GM19035 (cell line): ENCODE results near the gene ETDA.
A peak's percentile ranks its signal among the peaks of the same experiment; 100 is the strongest.
"Not testable (repeated sequence)": the region's sequence is repeated elsewhere in the genome, so short reads cannot be mapped to it uniquely, and the experiment has no call there.

Experiments used
- ATAC-seq: cut with Tn5 transposase; IDR thresholded peaks from one replicate; pipeline ENCODE4 v1.9.1; 2021; ENCODE audit not compliant: unreplicated experiment

Gene ETDA

GRCh38 chrX:135252011-135252518 lies at the start of gene ETDA:
Gene ETDA, plus strand, starts transcription at chrX:135252061. Its CDS starts 1,216 bp downstream, at chrX:135253277.
- not testable (repeated sequence) for ATAC-seq

DNA sequence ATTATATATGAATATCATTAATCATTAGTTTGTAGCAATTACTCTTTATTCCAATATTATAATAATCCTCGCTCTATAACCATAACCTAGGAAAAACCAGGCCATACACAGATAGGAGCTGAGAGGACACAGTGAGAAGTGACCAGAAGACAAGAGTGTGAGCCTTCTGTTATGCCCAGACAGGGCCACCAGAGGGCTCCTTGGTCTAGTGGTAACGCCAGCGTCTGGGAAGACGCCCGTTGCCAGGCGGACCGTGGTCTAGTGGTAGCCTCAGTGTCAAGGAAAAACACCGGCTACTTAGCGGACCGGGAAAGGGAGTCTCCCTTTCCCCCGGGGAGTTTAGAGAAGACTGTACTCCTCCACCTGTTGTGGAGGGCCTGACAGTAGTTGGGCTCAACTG lies 45.4 kb upstream of the ETDA start:
- ATAC-seq = not testable (repeated sequence)

DNA sequence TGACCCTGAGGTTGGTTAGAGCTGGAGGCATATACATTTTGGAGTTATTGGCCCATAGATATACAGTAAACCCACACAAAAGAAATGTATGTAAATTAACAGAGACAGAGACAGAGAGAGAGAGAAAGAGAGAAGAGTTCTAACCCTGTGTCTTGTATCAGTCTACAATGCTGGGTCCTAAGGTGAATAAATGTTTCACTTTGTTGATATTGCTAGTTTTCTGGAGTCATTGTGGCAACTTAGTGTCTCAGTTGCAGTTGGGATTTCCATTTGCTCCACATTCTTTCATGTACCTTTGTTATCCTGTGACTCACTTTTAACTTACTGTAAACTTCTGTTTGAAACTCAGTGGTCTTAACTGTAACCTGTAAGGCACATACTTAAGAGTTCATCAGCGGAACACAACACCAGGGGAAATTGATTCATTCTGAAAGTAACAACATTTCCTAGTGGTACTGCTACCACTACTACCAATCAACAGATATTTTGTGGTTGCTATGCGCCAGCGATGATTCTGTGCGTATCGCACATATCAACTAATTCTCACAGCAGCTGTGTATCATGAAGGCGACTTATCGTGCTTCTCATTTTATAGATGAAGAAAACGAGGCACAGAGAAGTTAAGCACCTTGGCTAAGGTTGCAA lies 38.5 kb upstream of the ETDA start:
- ATAC-seq = no peak

DNA sequence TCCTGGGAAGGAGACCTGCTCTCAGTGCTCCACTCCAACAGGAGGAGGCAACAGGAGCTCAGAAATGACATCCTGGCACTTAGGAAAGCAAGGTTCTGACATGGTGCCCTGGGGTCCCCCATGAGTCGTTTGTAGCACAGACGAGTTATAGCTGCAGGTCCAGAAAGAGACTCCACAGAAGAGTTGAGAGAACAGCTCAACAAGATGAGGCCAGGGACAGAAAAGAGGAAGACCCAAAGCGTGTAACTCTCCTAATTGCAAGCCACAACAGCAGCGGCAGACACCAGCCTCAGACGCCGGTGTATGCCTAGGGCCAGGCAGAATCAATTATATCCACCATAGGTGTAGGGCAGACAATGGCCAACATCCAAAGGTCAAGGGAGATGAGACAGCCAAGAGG lies 5.9 kb upstream of the ETDA start:
- not testable (repeated sequence) for ATAC-seq

DNA sequence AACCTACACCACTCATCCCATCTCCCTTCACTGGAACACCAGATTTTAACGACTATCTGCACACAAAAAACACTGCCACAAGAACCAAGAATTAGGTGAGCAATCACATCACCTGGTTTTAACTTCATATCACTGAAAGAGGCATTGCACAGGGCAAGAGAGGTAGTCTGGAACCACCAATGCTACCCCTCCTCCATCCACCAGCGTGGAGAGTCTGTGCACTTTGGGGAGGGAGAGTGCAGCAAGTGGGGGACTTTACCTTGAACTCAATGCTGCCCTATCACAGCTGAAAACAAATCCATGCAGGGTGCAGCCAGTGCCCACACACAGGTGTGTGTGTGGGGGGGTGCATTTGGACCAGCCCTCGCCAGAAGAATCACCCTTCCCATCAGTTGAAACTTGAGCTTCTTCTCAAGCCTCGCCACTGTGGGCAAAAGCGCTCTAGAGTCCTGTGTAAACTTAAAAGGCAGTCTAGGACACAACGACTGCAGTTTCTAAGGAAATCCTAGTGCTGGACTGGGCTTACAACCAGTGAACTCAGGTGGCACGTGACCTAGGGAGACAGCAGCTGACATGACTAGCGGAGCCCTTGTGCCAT lies 4.3 kb downstream of the ETDA start:
- not testable (repeated sequence) for ATAC-seq

GRCh38 chrX:135256923-135257322 lies 5.1 kb downstream of the ETDA start:
- ATAC-seq = no peak

GRCh38 chrX:135257469-135257868 lies 5.6 kb downstream of the ETDA start:
- no peak for ATAC-seq

DNA sequence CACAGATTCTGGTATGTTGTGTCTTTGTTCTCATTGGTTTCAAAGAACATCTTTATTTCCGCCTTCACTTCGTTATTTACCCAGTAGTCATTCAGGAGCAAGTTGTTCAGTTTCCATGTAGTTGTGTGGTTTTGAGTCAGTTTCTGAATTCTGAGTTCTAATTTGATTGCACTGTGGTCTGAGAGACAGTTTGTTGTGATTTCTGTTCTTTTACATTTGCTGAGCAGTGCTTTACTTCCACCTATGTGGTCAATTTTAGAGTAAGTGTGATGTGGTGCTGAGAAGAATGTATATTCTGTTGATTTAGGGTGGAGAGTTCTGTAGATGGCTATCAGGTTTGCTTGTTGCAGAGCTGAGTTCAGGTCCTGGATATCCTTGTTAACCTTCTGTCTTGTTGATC lies 9.1 kb downstream of the ETDA start:
- ATAC-seq = not testable (repeated sequence)

- not testable (repeated sequence) for ATAC-seq
Measured at GRCh38 chrX:135263376-135263775, 11.5 kb downstream of the ETDA start.

GRCh38 chrX:135264206-135264605 lies 12.3 kb downstream of the ETDA start:
- no peak for ATAC-seq

DNA sequence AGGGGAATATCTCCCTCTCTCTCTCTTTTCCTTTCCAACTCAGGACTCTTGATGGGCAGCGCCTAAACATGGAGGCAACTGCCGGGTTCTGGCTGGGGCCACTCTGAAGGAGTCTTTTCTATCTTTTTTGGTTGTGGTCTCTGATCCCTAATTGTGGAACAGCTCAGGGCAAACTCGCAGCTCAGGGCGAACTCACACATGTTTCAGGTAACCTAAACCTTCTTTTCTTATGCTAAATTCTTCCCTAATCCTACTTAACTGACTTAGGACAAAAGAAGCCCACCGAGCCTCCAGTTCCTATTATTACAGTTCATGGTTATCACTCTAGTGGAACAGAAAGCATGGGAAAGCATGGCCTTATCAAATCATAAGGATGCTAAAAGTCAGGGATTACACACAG lies 21.3 kb downstream of the ETDA start:
- ATAC-seq = no peak

DNA sequence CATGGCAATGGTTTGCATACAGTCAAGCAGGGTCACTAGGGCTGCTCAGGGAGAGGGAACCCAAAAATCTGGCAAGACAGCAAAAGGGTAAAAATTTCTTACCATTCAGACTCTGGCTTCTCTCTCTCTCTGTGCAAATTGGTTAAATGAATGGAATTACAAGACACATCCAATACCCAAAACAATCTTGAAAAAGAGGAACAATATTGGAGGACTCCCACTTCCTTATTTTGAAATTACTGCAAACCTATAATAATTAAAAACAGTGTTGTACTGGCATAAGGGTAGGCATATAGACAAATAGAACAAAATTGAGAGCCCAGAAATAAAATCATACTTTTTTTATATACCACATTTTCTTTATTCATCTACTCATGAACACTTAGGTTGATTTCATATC lies 24.1 kb downstream of the ETDA start:
- no peak for ATAC-seq

DNA sequence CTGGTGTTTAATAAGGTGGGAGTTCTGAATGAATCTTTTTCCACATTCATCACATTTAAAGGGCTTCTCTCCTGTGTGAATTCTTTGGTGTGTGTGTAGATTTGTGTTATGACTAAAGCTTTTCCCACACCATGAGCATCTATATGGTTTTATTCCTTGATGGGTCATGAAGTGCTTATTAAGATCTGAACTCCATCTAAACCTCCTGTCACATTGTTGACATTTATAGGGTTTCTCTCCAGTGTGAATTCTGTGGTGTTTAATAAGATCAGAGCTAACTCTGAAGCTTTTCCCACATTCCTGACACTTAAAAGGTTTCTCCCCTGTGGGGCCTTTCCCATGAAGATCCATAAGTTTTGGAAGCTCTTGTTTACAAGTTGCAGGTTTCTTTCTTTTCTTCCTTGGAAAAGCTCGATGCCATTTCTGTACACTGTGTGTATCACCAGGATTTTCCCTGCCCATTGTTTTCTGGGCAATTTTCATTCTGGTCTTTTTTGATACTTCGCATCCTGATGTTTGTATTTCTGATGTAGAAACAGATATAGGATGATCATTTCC lies 35.5 kb downstream of the ETDA start:
- no peak for ATAC-seq

GRCh38 chrX:135295238-135295943 lies 43.5 kb downstream of the ETDA start:
- ATAC-seq = peak; percentile 99

DNA sequence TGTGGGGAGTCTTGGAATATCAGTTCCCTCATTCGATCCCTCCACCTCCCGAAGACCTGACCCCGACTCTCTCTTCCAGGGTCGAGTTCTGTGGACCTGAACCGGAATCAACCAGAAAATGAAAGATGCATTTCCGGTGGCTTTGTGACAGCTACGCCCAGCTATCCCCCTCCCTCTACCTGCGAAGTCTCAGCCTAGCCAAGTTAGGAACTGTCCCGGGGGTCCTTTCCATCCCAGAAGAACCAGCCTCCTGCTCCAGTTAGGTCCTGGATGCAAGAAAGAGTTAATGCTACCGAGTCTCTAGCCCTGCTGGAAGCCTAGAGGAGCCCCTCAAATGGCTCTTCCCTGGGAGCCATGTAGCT lies 44.1 kb downstream of the ETDA start:
- peak; percentile 65 for ATAC-seq

GRCh38 chrX:135302269-135302873 lies 50.5 kb downstream of the ETDA start:
- no peak for ATAC-seq
